Testis (tissue), 3 donors: Measurements from ENCODE around the gene PIEZO1. TPM values are rescaled to one million over a fixed set of nuclear protein-coding genes. Genes with fewer than 3 reads are reported as not detected.

ENCODE experiments used
- DNase-seq: peaks from one replicate; pipeline ENCODE4 v3.0.0-alpha.2; 2019
- H3K27ac ChIP-seq, 2 donors: fragments of 200-600 bp; sonication (generic); one replicate each; pipeline ENCODE4 v1.5.1; 2019
- H3K27me3 ChIP-seq: fragments of 200-600 bp; sonication (generic); one replicate; pipeline ENCODE4 v1.5.1; 2019
- H3K36me3 ChIP-seq: fragments of 200-600 bp; sonication (generic); one replicate; pipeline ENCODE4 v1.5.1; 2017; ENCODE audit warnings: low read depth; ENCODE audit errors: missing control alignments
- H3K4me1 ChIP-seq: fragments of 200-600 bp; sonication (generic); one replicate; pipeline ENCODE4 v1.5.1; 2019
- H3K4me3 ChIP-seq, 2 donors: fragments of 200-600 bp; sonication (generic); one replicate each; pipeline ENCODE4 v1.5.1; 2017 to 2019
- H3K9me3 ChIP-seq: fragments of 200-600 bp; sonication (generic); one replicate; pipeline ENCODE4 v1.5.1; 2017
- CTCF ChIP-seq, 3 experiments: fragments of 450-650 bp in 2 of 3; fragments of 200-600 bp in 1 of 3; sonication (generic) in 1 of 3; IDR thresholded peaks; one replicate each; pipeline ENCODE4 v1.5.1; 2016 to 2019; ENCODE audit warnings: antibody characterized with exemption in 3 of 3, mild to moderate bottlenecking in 2 of 3, moderate library complexity in 1 of 3
- POLR2A ChIP-seq: fragments of 450-650 bp; IDR thresholded peaks from one replicate; pipeline ENCODE4 v1.6.1; 2017; ENCODE audit warnings: antibody characterized with exemption, mild to moderate bottlenecking, moderate library complexity
- WGBS, 2 donors: methylation state at CpG; one replicate each; pipeline ENCODE4 v1.1.5; 2018; 5-methylcytosine and 5-hydroxymethylcytosine counted together
- intact Hi-C: fragments of 100-400 bp; cut with DNase I; formaldehyde crosslinking; loops from one replicate; pipeline ENCODE4 v1.15.1; 2023; ENCODE audit warnings: low total_unique reads
- polyA plus RNA-seq: library from polyadenylated mRNA; stranded (reverse); fragments of 350-450 nt; fragmentation: Illumina TruSeq; extraction: RNeasy Lipid Tissue Mini Kit (QIAGEN cat#74804); gene quantifications from one replicate; pipeline ENCODE4 v1.2.3, GENCODE V29; 2014; ENCODE audit warnings: low read depth, low replicate concordance; ENCODE audit not compliant: insufficient read depth
- total RNA-seq, 2 donors: library from RNA; depleted of rRNA; stranded (reverse); fragments of >200 nt; gene quantifications; one replicate each; pipeline ENCODE4 v1.2.3, GENCODE V29; 2016

The PIEZO1 gene
- total and polyA plus RNA-seq, 3 donors from 2014 or later, result 24.2 to 44.5 (median 40.7) TPM

- Histone ChIP-seq H3K36me3 (no peaks in the 10 kb centered on the region), H3K4me1 (peaks cover 28% of the 10 kb centered on the region), H3K9me3 (no peaks in the 10 kb centered on the region), H3K27ac (peak overlapping the region in 1 of 2 donors; percentile 77), H3K27me3 (no peaks in the 10 kb centered on the region), H3K4me3 (peak overlapping the region; percentile 92 to 98)
- WGBS, 2 donors, result 13 to 34% methylated on average over 7 to 9 of the region's 9 CpGs
- no peak for DNase-seq
- no peak for TF ChIP-seq POLR2A
- no peak for TF ChIP-seq CTCF (IDR thresholded peaks at IDR 0.05)
- intact Hi-C loops, result no loop called here
Measured at GRCh38 chr16:88705076-88705684, 79.8 kb downstream of the PIEZO1 start.

GRCh38 chr16:88703486-88704309, 81.3 kb downstream of the PIEZO1 start:
- no peak for TF ChIP-seq POLR2A
- no peak for TF ChIP-seq CTCF (IDR thresholded peaks at IDR 0.05)
- Histone ChIP-seq H3K4me3 (no peak overlapping the region), H3K27ac (peak overlapping the region in 1 of 2 donors; percentile 53), H3K27me3 (no peaks in the 10 kb centered on the region), H3K4me1 (peaks cover 28% of the 10 kb centered on the region), H3K36me3 (no peaks in the 10 kb centered on the region), H3K9me3 (no peaks in the 10 kb centered on the region)
- intact Hi-C loops, result no loop called here
- 68 to 82% methylated on average over 9 to 26 of the region's 26 CpGs for WGBS, 2 donors
- DNase-seq, result no peak

GRCh38 chr16:88702371-88703210, 82.4 kb downstream of the PIEZO1 start:
- 86 to 89% methylated on average over 31 of the region's 31 CpGs for WGBS, 2 donors
- Histone ChIP-seq H3K4me3 (no peak overlapping the region), H3K4me1 (peaks cover 28% of the 10 kb centered on the region), H3K9me3 (no peaks in the 10 kb centered on the region), H3K27me3 (no peaks in the 10 kb centered on the region), H3K36me3 (no peaks in the 10 kb centered on the region), H3K27ac (no peak overlapping the region)
- TF ChIP-seq POLR2A (no peak), CTCF (IDR thresholded peaks at IDR 0.05) (no peak)
- DNase-seq, result no peak
- intact Hi-C loops, result no loop called here

- Histone ChIP-seq H3K27me3 (no peaks in the 10 kb centered on the region), H3K27ac (no peak overlapping the region), H3K36me3 (no peaks in the 10 kb centered on the region), H3K4me3 (no peak overlapping the region), H3K9me3 (no peaks in the 10 kb centered on the region), H3K4me1 (peaks cover 21% of the 10 kb centered on the region)
- 84 to 87% methylated on average over 16 to 30 of the region's 30 CpGs for WGBS, 2 donors
- no peak for DNase-seq
- TF ChIP-seq CTCF (IDR thresholded peaks at IDR 0.05), result no peak
- intact Hi-C loops, result no loop called here
Measured at GRCh38 chr16:88701581-88702370, 83.2 kb downstream of the PIEZO1 start.
